Panc1 (cell line): ENCODE measurements around the gene UPB1. TPM values are rescaled to one million over a fixed set of nuclear protein-coding genes. Genes with fewer than 3 reads are reported as not detected.
"Not testable (repeated sequence)": the region's sequence is repeated elsewhere in the genome, so short reads cannot be mapped to it uniquely, and the experiment has no call there.

Experiments
- ATAC-seq: fragments of 200-7000 bp; cut with Tn5 transposase; 2 replicates; pipeline ENCODE4 v1.9.1; 2020; ENCODE audit warnings: mild to moderate bottlenecking, moderate library complexity
- BruUV-seq: library from RNA; stranded (reverse); fragments of 400-500 nt; replicated peaks from 2 replicates; lab custom pipeline; 2021; lab: Mats Ljungman, UMichigan
- CTCF ChIA-PET: fragments of 300-600 bp; sonication (Branson Sonifier 250); formaldehyde crosslinking; loops from one replicate; lab custom pipeline; 2022; ENCODE audit warnings: antibody characterized with exemption; lab: Charles Lee
- POLR2A ChIA-PET: fragments of 300-600 bp; sonication (Branson Sonifier 250); formaldehyde crosslinking; loops from one replicate; lab custom pipeline; 2022; ENCODE audit warnings: antibody characterized with exemption; lab: Charles Lee
- DNase-seq: peaks from one replicate; pipeline ENCODE4 v3.0.0-alpha.2; 2010; ENCODE audit warnings: low read depth, low spot score
- H3K27ac ChIP-seq: 2 replicates; pipeline ENCODE4 v1.5.1; 2011; ENCODE audit warnings: mild to moderate bottlenecking, low read length, inconsistent platforms
- H3K27me3 ChIP-seq: fragments of 200-500 bp; sonication (Bioruptor generic); 2 replicates; pipeline ENCODE4 v1.6.0; 2014; ENCODE audit warnings: low read length, inconsistent platforms; ENCODE audit not compliant: control insufficient read depth, insufficient read depth
- H3K36me3 ChIP-seq: fragments of 200-500 bp; sonication (Bioruptor generic); 2 replicates; pipeline ENCODE4 v1.5.1; 2014; ENCODE audit warnings: inconsistent platforms, mild to moderate bottlenecking, low read length, moderate library complexity; ENCODE audit not compliant: control insufficient read depth, insufficient read depth
- H3K4me1 ChIP-seq: 2 replicates; pipeline ENCODE4 v1.5.1; 2011; ENCODE audit warnings: inconsistent platforms, mild to moderate bottlenecking, low read length, moderate library complexity; ENCODE audit not compliant: control insufficient read depth, insufficient read depth
- H3K4me3 ChIP-seq, 2 experiments: 2 replicates each; pipeline ENCODE4 v1.5.1; 2011 to 2012; ENCODE audit warnings: low read depth in 2 of 2, low read length in 2 of 2, mild to moderate bottlenecking in 2 of 2, inconsistent platforms in 1 of 2, moderate library complexity in 1 of 2
- H3K9me3 ChIP-seq: fragments of 200-500 bp; sonication (Bioruptor generic); 2 replicates; pipeline ENCODE4 v1.5.1; 2014; ENCODE audit warnings: low read depth, mild to moderate bottlenecking, inconsistent platforms, low read length, moderate library complexity; ENCODE audit not compliant: control insufficient read depth, insufficient read depth
- CTCF ChIP-seq: fragments of 450-650 bp; IDR thresholded peaks from 2 replicates; pipeline ENCODE4 v1.5.1; 2017; ENCODE audit warnings: mild to moderate bottlenecking
- POLR2AphosphoS5 ChIP-seq: IDR thresholded peaks from 2 replicates; pipeline ENCODE4 v1.6.1; 2012; ENCODE audit warnings: mild to moderate bottlenecking, low read depth, low read length, moderate library complexity
- SIN3A ChIP-seq: IDR thresholded peaks from 2 replicates; pipeline ENCODE4 v1.6.1; 2012; ENCODE audit warnings: low read depth, mild to moderate bottlenecking, low read length, moderate library complexity, borderline replicate concordance; ENCODE audit not compliant: insufficient read depth
- TCF7L2 ChIP-seq: IDR thresholded peaks from 2 replicates; pipeline ENCODE4 v1.6.1; 2011; ENCODE audit warnings: mild to moderate bottlenecking, low read depth, low read length, inconsistent platforms
- in situ Hi-C: cut with HindIII; loops from 2 replicates; pipeline ENCODE4 v1.10.0; 2016; ENCODE audit warnings: low sequenced_read_pairs, low pct_unique_long_range_greater_than_20kb
- intact Hi-C: fragments of 100-400 bp; cut with micrococcal nuclease; formaldehyde crosslinking; loops from one replicate; pipeline ENCODE4 v1.10.0; 2022; ENCODE audit not compliant: unreplicated experiment
- total RNA-seq: library from RNA; stranded (reverse); gene quantifications from one replicate; pipeline ENCODE4 v1.2.1, GENCODE V29; 2021; ENCODE audit not compliant: unreplicated experiment
- TF ChIP-seq, protein P1 (sequence below), 2 experiments: IDR thresholded peaks; 2 replicates each; pipeline ENCODE4 v1.6.1; 2011 to 2012; ENCODE audit warnings: low read depth in 2 of 2, control low read depth in 1 of 2, low read length in 1 of 2, mild to moderate bottlenecking in 1 of 2, moderate library complexity in 1 of 2; ENCODE audit not compliant: insufficient read depth in 1 of 2

The UPB1 gene
- total RNA-seq, 1 experiment from 2014 or later, result 0.10 TPM

DNA sequence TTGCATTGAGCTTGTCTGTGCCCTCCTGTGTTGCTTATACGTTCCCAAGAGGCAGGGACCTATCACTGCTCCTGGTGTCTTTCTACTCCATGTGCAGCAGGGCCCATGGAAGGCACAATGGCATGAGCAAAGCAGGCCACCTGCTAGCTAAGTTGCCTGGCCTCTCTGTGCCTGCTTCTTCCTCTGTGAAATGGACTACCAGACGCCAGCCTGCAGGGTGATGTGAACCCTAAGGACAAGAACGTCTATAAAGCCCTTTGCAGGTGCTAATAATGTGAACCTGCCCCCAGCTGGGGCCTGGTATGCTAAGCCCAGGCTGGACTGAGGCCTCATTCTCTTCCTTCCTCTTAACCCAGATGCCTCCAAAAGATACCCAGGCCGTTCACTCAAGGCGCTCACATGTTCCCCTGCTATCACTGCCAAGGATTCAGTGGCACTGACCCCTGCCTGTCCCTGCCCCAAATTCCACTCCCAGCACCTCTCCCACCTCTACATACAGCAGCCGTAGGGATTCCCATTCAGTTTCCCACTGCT, 55.8 kb downstream of the UPB1 start:
- Histone ChIP-seq H3K27me3 (no peaks in the 10 kb centered on the region), H3K4me1 (peaks cover 7% of the 10 kb centered on the region; the same call in 1 of the 2 replicates), H3K27ac (no peak overlapping the region), H3K36me3 (peaks cover 3% of the 10 kb centered on the region; the same call in 1 of the 2 replicates), H3K4me3 (no peak overlapping the region), H3K9me3 (no peaks in the 10 kb centered on the region)
- no TSS peak for BruUV-seq
- in situ Hi-C loops, result no loop called here
- intact Hi-C loops, result no loop called here
- TF ChIP-seq TCF7L2 (no peak), POLR2AphosphoS5 (no peak), CTCF (no peak), SIN3A (no peak)
- TF ChIP-seq, protein P1, sequence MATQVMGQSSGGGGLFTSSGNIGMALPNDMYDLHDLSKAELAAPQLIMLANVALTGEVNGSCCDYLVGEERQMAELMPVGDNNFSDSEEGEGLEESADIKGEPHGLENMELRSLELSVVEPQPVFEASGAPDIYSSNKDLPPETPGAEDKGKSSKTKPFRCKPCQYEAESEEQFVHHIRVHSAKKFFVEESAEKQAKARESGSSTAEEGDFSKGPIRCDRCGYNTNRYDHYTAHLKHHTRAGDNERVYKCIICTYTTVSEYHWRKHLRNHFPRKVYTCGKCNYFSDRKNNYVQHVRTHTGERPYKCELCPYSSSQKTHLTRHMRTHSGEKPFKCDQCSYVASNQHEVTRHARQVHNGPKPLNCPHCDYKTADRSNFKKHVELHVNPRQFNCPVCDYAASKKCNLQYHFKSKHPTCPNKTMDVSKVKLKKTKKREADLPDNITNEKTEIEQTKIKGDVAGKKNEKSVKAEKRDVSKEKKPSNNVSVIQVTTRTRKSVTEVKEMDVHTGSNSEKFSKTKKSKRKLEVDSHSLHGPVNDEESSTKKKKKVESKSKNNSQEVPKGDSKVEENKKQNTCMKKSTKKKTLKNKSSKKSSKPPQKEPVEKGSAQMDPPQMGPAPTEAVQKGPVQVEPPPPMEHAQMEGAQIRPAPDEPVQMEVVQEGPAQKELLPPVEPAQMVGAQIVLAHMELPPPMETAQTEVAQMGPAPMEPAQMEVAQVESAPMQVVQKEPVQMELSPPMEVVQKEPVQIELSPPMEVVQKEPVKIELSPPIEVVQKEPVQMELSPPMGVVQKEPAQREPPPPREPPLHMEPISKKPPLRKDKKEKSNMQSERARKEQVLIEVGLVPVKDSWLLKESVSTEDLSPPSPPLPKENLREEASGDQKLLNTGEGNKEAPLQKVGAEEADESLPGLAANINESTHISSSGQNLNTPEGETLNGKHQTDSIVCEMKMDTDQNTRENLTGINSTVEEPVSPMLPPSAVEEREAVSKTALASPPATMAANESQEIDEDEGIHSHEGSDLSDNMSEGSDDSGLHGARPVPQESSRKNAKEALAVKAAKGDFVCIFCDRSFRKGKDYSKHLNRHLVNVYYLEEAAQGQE (IDR thresholded peaks at IDR 0.05; ENCODE audit: insufficient read depth in 1 of 2, low read depth in 2 of 2, low read length in 1 of 2), result no peak
- ChIA-PET POLR2A (no interaction called here), CTCF (no interaction called here)
- DNase-seq (no peak), ATAC-seq (no peak)

DNA sequence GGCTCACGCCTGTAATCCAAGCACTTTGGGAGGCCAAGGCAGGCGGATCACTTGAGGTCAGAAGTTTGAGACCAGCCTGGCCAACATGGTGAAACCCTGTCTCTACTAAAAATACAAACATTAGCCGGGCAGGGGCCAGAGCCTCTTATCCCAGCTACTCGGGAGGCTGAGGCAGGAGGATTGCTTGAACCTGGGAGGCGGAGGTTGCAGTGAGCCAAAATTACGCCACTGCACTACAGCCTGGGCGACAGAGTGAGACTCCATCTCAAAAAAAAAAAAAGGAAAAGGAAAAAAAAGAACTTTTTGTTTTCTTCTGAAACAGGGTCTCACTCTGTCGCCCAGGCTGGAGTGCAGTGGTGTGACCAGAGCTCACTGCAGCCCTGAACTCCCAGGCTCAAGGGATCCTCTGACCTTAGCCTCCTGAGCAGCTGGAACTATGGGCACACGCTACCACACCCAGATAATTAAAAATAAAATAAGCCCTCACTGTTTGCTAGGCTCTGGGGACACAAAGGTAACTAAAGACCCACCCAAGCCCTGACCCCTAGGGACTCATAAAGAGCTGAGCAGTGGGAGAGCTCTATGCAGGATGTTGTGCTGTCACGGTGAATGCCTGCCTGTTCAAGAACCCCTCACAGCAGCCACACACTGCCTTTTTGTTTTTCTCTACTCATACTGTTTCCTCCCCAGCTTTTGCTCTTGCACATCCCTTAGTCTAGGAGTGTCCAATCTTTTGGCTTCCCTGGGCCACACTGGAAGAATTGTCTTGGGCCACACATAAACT, 57.6 kb downstream of the UPB1 start:
- intact Hi-C loops, DNase-seq, BruUV-seq, ATAC-seq, H3K4me3 ChIP-seq, CTCF ChIA-PET, in situ Hi-C loops, POLR2A ChIA-PET, H3K9me3 ChIP-seq, H3K27me3 ChIP-seq, H3K27ac ChIP-seq: not testable (repeated sequence)
- H3K4me1 ChIP-seq, result peaks cover 19% of the 10 kb centered on the region
- H3K36me3 ChIP-seq, result peaks cover 12% of the 10 kb centered on the region
